Stimulated activated naive CD8-positive, alpha-beta T cell treated with anti-CD3 and anti-CD28 coated beads, Interleukin-15, Interleukin-2, amounts not matched to agents 100 ng/mL and 50 ng/mL, for 24 hours (primary cell): ENCODE results near the gene NBPF1.
"Not testable (repeated sequence)": the region's sequence is repeated elsewhere in the genome, so short reads cannot be mapped to it uniquely, and the experiment has no call there.

Experiments used
- H3K27ac Mint-ChIP-seq: one replicate; pipeline ENCODE4 v1.8.0; 2021; ENCODE audit warnings: mild to moderate bottlenecking, mixed read lengths
- H3K27me3 Mint-ChIP-seq: one replicate; pipeline ENCODE4 v1.8.0; 2021; ENCODE audit warnings: mixed read lengths
- H3K36me3 Mint-ChIP-seq: one replicate; pipeline ENCODE4 v1.8.0; 2021; ENCODE audit warnings: low read depth, mixed read lengths
- H3K4me1 Mint-ChIP-seq: one replicate; pipeline ENCODE4 v1.8.0; 2021; ENCODE audit warnings: low read depth, mixed read lengths
- H3K4me3 Mint-ChIP-seq: one replicate; pipeline ENCODE4 v1.8.0; 2021; ENCODE audit warnings: mild to moderate bottlenecking, mixed read lengths
- H3K9me3 Mint-ChIP-seq: one replicate; pipeline ENCODE4 v1.8.0; 2021; ENCODE audit warnings: mixed read lengths

NBPF1 gene

GRCh38 chr1:16606666-16607432 is 6.5 kb downstream of the NBPF1 start:
- H3K9me3 Mint-ChIP-seq, H3K4me3 Mint-ChIP-seq, H3K36me3 Mint-ChIP-seq, H3K27me3 Mint-ChIP-seq, H3K4me1 Mint-ChIP-seq, H3K27ac Mint-ChIP-seq: not testable (repeated sequence)

DNA sequence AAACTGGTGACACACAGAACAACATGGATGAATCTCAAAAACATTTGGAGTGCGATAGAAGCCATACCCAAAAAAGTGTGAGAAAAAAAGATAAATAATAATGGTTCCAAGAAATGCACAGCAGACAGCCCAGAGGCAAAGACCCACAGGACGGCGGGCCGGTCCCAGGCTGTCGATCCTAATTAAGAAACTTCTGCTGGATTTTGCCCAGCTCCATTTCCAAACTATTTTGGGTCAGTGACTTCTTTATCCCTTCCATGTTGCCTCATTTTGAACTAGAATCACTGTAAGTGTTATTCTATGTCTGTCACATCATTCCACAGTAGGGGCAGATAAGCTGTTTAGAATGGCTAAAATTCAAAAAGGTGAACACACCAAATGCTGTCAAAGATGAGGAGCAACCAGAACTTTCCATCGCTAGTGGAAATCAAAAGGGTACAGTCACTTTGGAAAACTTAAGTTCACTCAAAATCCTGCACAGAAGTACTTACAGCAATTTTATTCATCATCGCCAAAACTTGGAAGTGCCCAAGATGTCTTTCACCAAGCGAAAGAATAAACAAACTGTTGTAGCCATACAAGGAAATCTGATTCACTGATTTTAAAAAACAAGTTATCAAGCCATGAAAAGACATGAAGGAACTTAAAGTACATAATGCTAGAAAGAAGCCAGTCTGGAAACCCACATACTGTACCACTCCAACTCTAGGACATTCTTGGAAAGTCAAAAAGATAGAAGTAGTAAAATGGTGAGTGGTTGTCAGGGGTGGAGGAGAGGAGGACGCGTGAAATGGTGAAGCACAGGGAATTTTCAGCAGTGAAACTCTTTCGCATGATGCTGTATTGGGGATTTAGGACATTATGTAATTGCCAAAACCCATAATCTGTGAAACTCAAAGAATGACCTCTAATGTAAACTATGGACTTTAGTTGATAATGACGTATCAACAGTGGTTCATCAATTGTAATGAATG is 7.5 kb downstream of the NBPF1 start:
- no peaks in the 10 kb centered on the region for H3K36me3 Mint-ChIP-seq
- peaks cover 3% of the 10 kb centered on the region for H3K4me1 Mint-ChIP-seq
- H3K9me3 Mint-ChIP-seq: no peaks in the 10 kb centered on the region
- H3K27ac Mint-ChIP-seq: no peak overlapping the region
- H3K27me3 Mint-ChIP-seq: no peaks in the 10 kb centered on the region
- H3K4me3 Mint-ChIP-seq: no peak overlapping the region

GRCh38 chr1:16605213-16605525 is 8.2 kb downstream of the NBPF1 start:
- Mint-ChIP-seq H3K4me1 (peaks cover 3% of the 10 kb centered on the region), H3K27me3 (no peaks in the 10 kb centered on the region), H3K9me3 (no peaks in the 10 kb centered on the region), H3K36me3 (no peaks in the 10 kb centered on the region), H3K27ac (no peak overlapping the region), H3K4me3 (no peak overlapping the region)

GRCh38 chr1:16604514-16605212 is 8.7 kb downstream of the NBPF1 start:
- H3K4me3 Mint-ChIP-seq, H3K27ac Mint-ChIP-seq, H3K36me3 Mint-ChIP-seq, H3K4me1 Mint-ChIP-seq, H3K27me3 Mint-ChIP-seq, H3K9me3 Mint-ChIP-seq: not testable (repeated sequence)

DNA sequence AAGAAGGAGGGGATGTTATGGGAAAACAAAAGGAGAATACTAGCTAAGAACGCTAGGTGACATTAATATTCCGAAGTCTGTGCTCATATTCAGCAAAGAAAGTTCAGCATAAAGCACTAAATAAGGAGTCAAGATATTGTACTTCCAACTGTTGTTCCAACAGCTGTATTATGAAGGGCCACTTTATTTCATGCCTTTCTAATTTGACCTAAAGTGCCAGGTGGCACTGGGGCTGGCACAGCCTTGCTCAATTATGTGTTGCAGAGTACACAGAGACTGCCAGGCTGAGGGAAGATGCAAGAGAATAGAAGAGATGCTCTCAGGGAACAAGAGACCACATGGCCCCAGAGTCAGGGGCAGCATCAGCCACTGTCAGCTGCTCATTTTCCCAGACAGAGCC is 9.7 kb downstream of the NBPF1 start:
- not testable (repeated sequence) for H3K9me3 Mint-ChIP-seq, H3K36me3 Mint-ChIP-seq, H3K27me3 Mint-ChIP-seq, H3K27ac Mint-ChIP-seq, H3K4me3 Mint-ChIP-seq, H3K4me1 Mint-ChIP-seq

DNA sequence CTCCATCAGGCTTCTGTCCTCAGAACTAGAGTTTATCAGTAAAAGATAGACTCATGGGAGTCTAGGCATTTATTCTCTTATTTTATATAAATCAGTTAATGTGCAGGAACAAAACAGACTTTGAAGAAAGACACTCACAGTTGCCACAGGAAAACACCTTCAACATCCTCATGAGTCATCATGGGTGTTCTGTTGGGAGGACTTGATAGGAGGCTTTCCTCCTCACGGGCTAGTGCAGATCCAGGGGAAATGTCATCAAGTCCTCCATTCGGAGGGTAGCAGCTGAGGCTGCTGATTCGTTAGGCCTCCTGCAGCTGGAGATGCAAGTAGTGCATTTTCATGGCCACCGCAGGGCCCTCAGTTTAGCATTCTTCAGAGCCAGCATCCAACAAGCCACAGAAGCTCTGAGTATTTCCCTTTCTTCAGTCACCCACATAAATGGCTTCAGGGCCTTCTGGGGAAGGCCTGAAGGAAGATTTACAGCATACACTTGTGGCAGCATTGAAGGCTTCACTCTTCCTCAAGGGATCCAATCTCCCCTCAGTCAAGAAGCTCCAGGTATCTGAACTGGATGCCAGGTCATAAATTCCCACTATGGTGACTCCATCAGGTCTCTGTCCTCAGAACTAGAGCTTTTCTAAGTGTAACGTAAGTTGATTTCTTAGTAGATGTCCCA is 10.9 kb downstream of the NBPF1 start:
- not testable (repeated sequence) for H3K36me3 Mint-ChIP-seq, H3K4me3 Mint-ChIP-seq, H3K27ac Mint-ChIP-seq, H3K9me3 Mint-ChIP-seq, H3K27me3 Mint-ChIP-seq, H3K4me1 Mint-ChIP-seq

GRCh38 chr1:16600855-16601786 is 12.2 kb downstream of the NBPF1 start:
- not testable (repeated sequence) for H3K27ac Mint-ChIP-seq, H3K36me3 Mint-ChIP-seq, H3K9me3 Mint-ChIP-seq, H3K4me1 Mint-ChIP-seq, H3K4me3 Mint-ChIP-seq, H3K27me3 Mint-ChIP-seq

GRCh38 chr1:16599326-16599725 is 14.0 kb downstream of the NBPF1 start:
- not testable (repeated sequence) for H3K27me3 Mint-ChIP-seq, H3K4me3 Mint-ChIP-seq, H3K27ac Mint-ChIP-seq, H3K9me3 Mint-ChIP-seq, H3K36me3 Mint-ChIP-seq, H3K4me1 Mint-ChIP-seq

DNA sequence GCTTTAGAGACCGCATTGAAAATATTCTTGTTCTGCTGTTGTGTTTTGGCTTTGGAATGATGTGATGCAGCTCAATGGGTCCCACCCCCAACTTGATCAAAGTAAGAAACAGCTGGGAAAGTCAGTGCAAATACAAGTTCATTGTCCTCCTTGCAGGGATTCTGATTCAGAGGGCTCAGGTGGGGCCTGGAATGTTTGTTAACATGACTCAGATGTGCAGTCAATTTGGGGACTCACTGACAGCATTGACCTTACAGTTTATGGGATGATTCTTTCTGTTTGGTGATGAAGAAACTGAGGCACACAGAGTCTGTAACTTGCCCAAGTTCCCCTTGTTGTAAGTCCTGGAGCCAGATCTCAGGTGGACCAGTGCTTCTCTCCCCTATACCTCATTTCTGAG is 18.1 kb downstream of the NBPF1 start:
- not testable (repeated sequence) for H3K27me3 Mint-ChIP-seq, H3K4me1 Mint-ChIP-seq, H3K9me3 Mint-ChIP-seq

GRCh38 chr1:16591845-16592244 is 21.5 kb downstream of the NBPF1 start:
- H3K4me3 Mint-ChIP-seq, H3K27ac Mint-ChIP-seq, H3K36me3 Mint-ChIP-seq, H3K9me3 Mint-ChIP-seq, H3K4me1 Mint-ChIP-seq, H3K27me3 Mint-ChIP-seq: not testable (repeated sequence)

More for the DNA sequence above, 18.1 kb downstream of the NBPF1 start:
- not testable (repeated sequence) for H3K36me3 Mint-ChIP-seq, H3K27ac Mint-ChIP-seq, H3K4me3 Mint-ChIP-seq

DNA sequence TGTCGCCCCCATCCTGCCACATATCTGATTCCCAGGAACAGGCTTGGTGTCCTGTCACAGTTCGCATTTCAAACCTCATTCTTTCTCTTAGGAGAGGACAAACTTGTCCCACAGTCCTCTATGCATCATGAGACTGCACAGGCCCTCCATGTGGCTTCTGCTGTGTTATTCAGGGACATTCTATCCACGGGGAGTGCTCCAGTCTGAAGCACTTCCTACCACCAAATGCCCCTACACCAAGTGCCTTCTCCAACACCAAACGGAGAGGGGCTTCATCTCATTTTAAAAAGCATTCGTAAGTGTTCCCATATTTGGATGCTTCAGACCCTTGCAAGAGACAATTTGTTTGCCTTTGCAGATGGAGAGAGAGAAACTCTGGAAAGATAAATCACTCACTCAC is 25.3 kb downstream of the NBPF1 start:
- H3K4me1 Mint-ChIP-seq, H3K27me3 Mint-ChIP-seq, H3K36me3 Mint-ChIP-seq, H3K9me3 Mint-ChIP-seq, H3K27ac Mint-ChIP-seq, H3K4me3 Mint-ChIP-seq: not testable (repeated sequence)

- not testable (repeated sequence) for H3K9me3 Mint-ChIP-seq, H3K4me3 Mint-ChIP-seq, H3K36me3 Mint-ChIP-seq, H3K27ac Mint-ChIP-seq, H3K27me3 Mint-ChIP-seq, H3K4me1 Mint-ChIP-seq
These were observed 25.7 kb downstream of the NBPF1 start for GRCh38 chr1:16587639-16588038.

DNA sequence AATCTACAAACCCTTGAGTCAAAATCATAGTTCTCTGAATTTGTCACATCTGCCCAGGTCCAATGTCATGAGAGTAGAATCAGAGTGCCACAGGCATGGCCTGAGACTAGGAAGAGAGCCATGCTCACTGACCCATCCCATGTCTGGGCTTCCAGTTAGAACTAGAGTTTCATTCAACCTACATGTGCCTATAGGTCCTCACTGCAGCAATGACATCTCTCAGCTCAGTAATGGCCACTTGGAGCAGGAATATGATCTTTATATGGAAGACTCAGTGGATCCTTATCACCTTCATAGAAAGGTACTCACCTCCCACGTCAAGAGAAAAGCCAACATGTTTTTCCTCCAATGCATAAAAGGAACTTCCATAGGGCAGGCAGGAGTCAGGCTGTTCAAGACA is 48.0 kb downstream of the NBPF1 start:
- H3K9me3 Mint-ChIP-seq, H3K4me3 Mint-ChIP-seq, H3K36me3 Mint-ChIP-seq, H3K27ac Mint-ChIP-seq, H3K4me1 Mint-ChIP-seq, H3K27me3 Mint-ChIP-seq: not testable (repeated sequence)

DNA sequence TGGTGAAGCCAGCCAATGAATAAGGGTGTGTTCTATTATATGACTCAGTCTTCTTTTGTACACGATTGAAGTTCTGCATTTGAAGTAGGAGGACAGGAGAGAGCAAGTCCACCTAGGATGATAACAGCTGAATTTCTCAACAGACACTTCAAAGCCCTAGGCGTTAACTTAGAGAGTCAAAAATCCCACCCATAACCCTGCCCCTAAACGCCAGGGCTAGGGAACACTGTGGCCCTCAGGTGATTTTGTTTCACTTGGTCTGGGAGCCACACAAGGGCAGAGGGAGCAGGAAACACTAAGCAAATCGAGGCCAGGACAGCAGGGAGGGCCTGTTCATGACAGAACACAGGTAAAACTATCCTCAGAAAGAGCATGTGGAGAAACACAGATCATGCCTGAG is 52.3 kb downstream of the NBPF1 start:
- H3K27me3 Mint-ChIP-seq, H3K36me3 Mint-ChIP-seq, H3K4me1 Mint-ChIP-seq, H3K9me3 Mint-ChIP-seq, H3K27ac Mint-ChIP-seq, H3K4me3 Mint-ChIP-seq: not testable (repeated sequence)
